SH-SY5Y (cell line): Measurements from ENCODE around the gene ENGASE.

Source experiments
- GATA2 ChIP-seq: IDR thresholded peaks from 2 replicates; pipeline ENCODE4 v1.6.1; 2011; ENCODE audit warnings: mild to moderate bottlenecking, low read depth, low read length
- GATA3 ChIP-seq: IDR thresholded peaks from 2 replicates; pipeline ENCODE4 v1.6.1; 2011; ENCODE audit warnings: low read depth, mild to moderate bottlenecking, low read length, moderate library complexity

DNA sequence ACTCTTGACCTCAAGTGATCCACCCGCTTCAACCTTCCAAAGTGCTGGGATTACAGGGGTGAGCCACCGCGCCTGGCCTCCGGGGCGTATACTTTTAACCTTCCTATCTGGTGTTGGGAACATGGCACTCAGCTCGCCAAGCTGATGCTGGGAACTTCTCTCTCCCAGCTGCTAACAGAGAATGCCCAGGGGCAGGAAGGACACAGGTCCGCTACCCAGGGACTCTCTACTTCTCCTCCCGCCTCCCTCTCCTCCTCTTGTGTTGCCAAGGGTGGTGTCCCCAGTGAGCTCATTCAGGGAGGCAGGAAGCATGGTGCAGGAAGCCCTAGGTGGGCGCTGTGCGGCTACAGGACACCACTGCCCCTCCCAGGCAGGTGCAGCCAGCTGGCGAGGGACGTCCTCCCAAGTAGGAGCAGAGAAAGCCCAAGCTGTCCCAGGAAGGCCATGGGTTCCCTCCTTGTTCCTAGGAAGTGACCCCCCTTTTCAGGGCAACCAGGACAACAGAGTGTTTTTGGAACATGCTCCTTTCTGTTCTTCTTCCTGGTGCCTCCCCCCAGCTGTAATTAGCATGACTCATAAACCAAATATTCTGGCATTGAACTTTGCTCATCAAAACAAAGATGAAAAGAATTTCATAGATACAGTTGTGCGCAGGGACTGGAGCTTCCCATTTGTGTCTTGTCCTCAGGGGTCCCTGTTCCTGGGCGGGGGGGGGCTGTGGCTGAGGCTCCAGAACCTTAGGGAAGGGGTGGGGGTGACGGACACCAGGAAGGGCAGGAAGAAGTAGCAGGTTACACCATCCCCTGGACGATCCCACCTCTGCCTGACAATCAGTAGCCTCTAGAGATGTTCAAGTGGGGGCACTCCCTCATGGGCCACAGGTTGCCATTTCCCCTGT, 48.0 kb upstream of the ENGASE start:
- no peak for TF ChIP-seq GATA2
- TF ChIP-seq GATA3 = no peak
